Smooth muscle cell (in vitro differentiated cells): ENCODE measurements around the gene GDPD5. TPM values are rescaled to one million over a fixed set of nuclear protein-coding genes. Genes with fewer than 3 reads are reported as not detected.

ENCODE experiments used
- DNase-seq: peaks from one replicate; lab custom pipeline; 2025; ENCODE audit not compliant: unreplicated experiment; lab: John Stamatoyannopoulos, UW
- H2AFZ ChIP-seq: fragments of 200-600 bp; sonication (generic); 2 replicates; pipeline ENCODE4 v1.6.0; 2016; ENCODE audit warnings: antibody characterized with exemption, low read depth, mild to moderate bottlenecking
- H3F3A ChIP-seq: fragments of 200-600 bp; sonication (generic); 2 replicates; pipeline ENCODE4 v1.6.0; 2017; ENCODE audit warnings: antibody characterized with exemption, low read depth
- H3K27ac ChIP-seq: fragments of 200-600 bp; sonication (generic); 2 replicates; pipeline ENCODE4 v1.5.1; 2016; ENCODE audit warnings: low read depth, mild to moderate bottlenecking
- H3K27me3 ChIP-seq: fragments of 200-600 bp; sonication (generic); 2 replicates; pipeline ENCODE4 v1.6.1; 2016; ENCODE audit warnings: low read depth, mild to moderate bottlenecking
- H3K36me3 ChIP-seq: fragments of 200-600 bp; sonication (generic); 2 replicates; pipeline ENCODE4 v1.5.1; 2016; ENCODE audit warnings: low read depth
- H3K4me1 ChIP-seq: fragments of 200-600 bp; sonication (generic); 2 replicates; pipeline ENCODE4 v1.5.1; 2016; ENCODE audit warnings: low read depth
- H3K4me2 ChIP-seq: fragments of 200-600 bp; sonication (generic); 2 replicates; pipeline ENCODE4 v1.6.0; 2016; ENCODE audit warnings: mild to moderate bottlenecking
- H3K4me3 ChIP-seq: fragments of 200-600 bp; sonication (generic); 2 replicates; pipeline ENCODE4 v1.5.1; 2016; ENCODE audit warnings: mild to moderate bottlenecking
- H3K79me2 ChIP-seq: fragments of 200-600 bp; sonication (generic); 2 replicates; pipeline ENCODE4 v1.6.0; 2016; ENCODE audit warnings: low read depth, mild to moderate bottlenecking
- H3K9ac ChIP-seq: fragments of 200-600 bp; sonication (generic); 2 replicates; pipeline ENCODE4 v1.6.0; 2016; ENCODE audit warnings: low read depth
- H3K9me3 ChIP-seq: fragments of 200-600 bp; sonication (generic); replicated peaks from 2 replicates; pipeline ENCODE4 v1.5.1; 2016; ENCODE audit warnings: low read depth
- H4K20me1 ChIP-seq: fragments of 200-600 bp; sonication (generic); 2 replicates; pipeline ENCODE4 v1.6.0; 2016; ENCODE audit warnings: low read depth
- CTCF ChIP-seq: fragments of 200-600 bp; sonication (generic); IDR thresholded peaks from 2 replicates; pipeline ENCODE4 v1.5.1; 2017; ENCODE audit warnings: borderline replicate concordance, mild to moderate bottlenecking, antibody characterized with exemption; ENCODE audit not compliant: insufficient read depth, poor library complexity, severe bottlenecking
- WGBS: methylation state at CpG from one replicate; pipeline ENCODE4 v1.1.7; 2016; ENCODE audit warnings: low lambda C conversion rate; 5-methylcytosine and 5-hydroxymethylcytosine counted together
- polyA plus RNA-seq: library from polyadenylated mRNA; unstranded; fragments of >200 nt; fragmentation: Nextera tagmentation; extraction: Ambion mirVana; gene quantifications from 2 replicates; pipeline ENCODE4 v1.2.1, GENCODE V29; 2016
- total RNA-seq: library from RNA; depleted of rRNA; stranded (reverse); fragments of >200 nt; gene quantifications from 2 replicates; pipeline ENCODE4 v1.2.3, GENCODE V29; 2014

Gene GDPD5
- total and polyA plus RNA-seq, 2 experiments from 2014 or later, result 2.3 to 5.8 TPM

- H4K20me1 ChIP-seq, result no peaks in the 10 kb centered on the region
- H2AFZ ChIP-seq, result no peak overlapping the region
- H3K4me1 ChIP-seq, result peaks cover 7% of the 10 kb centered on the region
- no peaks in the 10 kb centered on the region for H3F3A ChIP-seq
- peak overlapping the region; percentile 72 for H3K4me2 ChIP-seq
- H3K27ac ChIP-seq, result no peak overlapping the region
- H3K4me3 ChIP-seq, result no peak overlapping the region
- DNase-seq, result no peak
- no peaks in the 10 kb centered on the region for H3K36me3 ChIP-seq
- TF ChIP-seq CTCF, result no peak
- no peaks in the 10 kb centered on the region for H3K27me3 ChIP-seq
- H3K9me3 ChIP-seq, result no peaks in the 10 kb centered on the region
- no peak overlapping the region for H3K9ac ChIP-seq
- H3K79me2 ChIP-seq, result no peaks in the 10 kb centered on the region
- whole genome bisulfite sequencing, result 41% methylated on average over 13 of the region's 13 CpGs
Measured at GRCh38 chr11:75490221-75491181, 35.2 kb downstream of the GDPD5 start.

- no peaks in the 10 kb centered on the region for H3F3A ChIP-seq
- H3K9me3 ChIP-seq, result no peaks in the 10 kb centered on the region
- no peaks in the 10 kb centered on the region for H3K79me2 ChIP-seq
- TF ChIP-seq CTCF, result no peak
- no peak overlapping the region for H3K4me3 ChIP-seq
- no peaks in the 10 kb centered on the region for H4K20me1 ChIP-seq
- H3K4me2 ChIP-seq, result no peak overlapping the region
- H3K27me3 ChIP-seq, result no peaks in the 10 kb centered on the region
- no peak overlapping the region for H2AFZ ChIP-seq
- no peaks in the 10 kb centered on the region for H3K36me3 ChIP-seq
- 86% methylated on average over 4 of the region's 4 CpGs for WGBS
- no peak overlapping the region for H3K27ac ChIP-seq
- DNase-seq, result no peak
- peaks cover 7% of the 10 kb centered on the region for H3K4me1 ChIP-seq
- H3K9ac ChIP-seq, result no peak overlapping the region
Measured at GRCh38 chr11:75487365-75487764, 38.4 kb downstream of the GDPD5 start.

GRCh38 chr11:75485742-75486141 lies 40.0 kb downstream of the GDPD5 start:
- Histone ChIP-seq H3K4me1 (peaks cover 4% of the 10 kb centered on the region), H3F3A (no peaks in the 10 kb centered on the region), H3K4me3 (no peak overlapping the region), H4K20me1 (no peaks in the 10 kb centered on the region), H3K4me2 (no peak overlapping the region), H3K79me2 (no peaks in the 10 kb centered on the region), H3K9ac (no peak overlapping the region), H3K27ac (no peak overlapping the region), H2AFZ (no peak overlapping the region), H3K27me3 (no peaks in the 10 kb centered on the region), H3K36me3 (no peaks in the 10 kb centered on the region), H3K9me3 (no peaks in the 10 kb centered on the region)
- DNase-seq, result no peak
- WGBS, result 91% methylated on average over 4 of the region's 4 CpGs
- TF ChIP-seq CTCF, result no peak
